Measurements from ENCODE around the gene TNIP3. TPM values are rescaled to one million over a fixed set of nuclear protein-coding genes. Genes with fewer than 3 reads are reported as not detected.

The TNIP3 gene
- total and polyA plus RNA-seq, 9 of the 15 experiments (the other 6 are each of a cell fraction or from before 2014, with no cell fraction given), result 0.14 TPM; not detected in 8

GRCh38 chr4:121126449-121127006 lies 37.6 kb downstream of the TNIP3 start:
- no peak overlapping the region for H3K27ac ChIP-seq (ENCODE audit: extremely low read depth, low read depth, low read length)
- FAIRE-seq (no peak), ATAC-seq (no peak), DNase-seq (ENCODE audit: extremely low read depth in 1 of 4, low spot score in 3 of 4) (no peak)
- no peaks in the 10 kb centered on the region for H3K79me2 ChIP-seq (ENCODE audit: control insufficient read depth, insufficient read depth, low read length)
- WGBS (ENCODE audit: insufficient coverage, low coverage, missing lambda C conversion rate), result 2% methylated on average over 6 of the region's 6 CpGs
- no peak overlapping the region for H2AFZ ChIP-seq (ENCODE audit: low read depth, low read length)
- ChIA-PET POLR2A (no interaction called here), CTCF (ENCODE audit: low intra/inter-chr PET ratio) (no interaction called here)
- intact Hi-C loops (cut with micrococcal nuclease) (no loop called here), in situ Hi-C loops (cut with MboI) (no loop called here)
- H3K9me1 ChIP-seq (ENCODE audit: control insufficient read depth, insufficient read depth, low read length), result no peaks in the 10 kb centered on the region
- no peak overlapping the region for H3K4me2 ChIP-seq (ENCODE audit: insufficient read depth, low read length)
- H3K36me3 ChIP-seq (ENCODE audit: control insufficient read depth, insufficient read depth, low read length), result no peaks in the 10 kb centered on the region
- H3K4me1 ChIP-seq (replicated peaks in 1 of 2; ENCODE audit: control insufficient read depth in 2 of 2, insufficient read depth in 2 of 2, low read length in 2 of 2), result no peaks in the 10 kb centered on the region
- no peaks in the 10 kb centered on the region for H3K27me3 ChIP-seq (ENCODE audit: control insufficient read depth in 2 of 2, insufficient read depth in 2 of 2, low read length in 2 of 2)
- no peaks in the 10 kb centered on the region for H4K20me1 ChIP-seq (replicated peaks; ENCODE audit: control insufficient read depth, insufficient read depth, low read length)
- no peaks in the 10 kb centered on the region for H3K9me3 ChIP-seq (replicated peaks; ENCODE audit: control insufficient read depth, insufficient read depth, low read depth, low read length)
- H3K4me3 ChIP-seq, result no peak overlapping the region
- no TSS peak for BruUV-seq (replicated peaks)
- no peak overlapping the region for H3K9ac ChIP-seq (ENCODE audit: insufficient read depth in 1 of 2, low read depth in 2 of 2, low read length in 2 of 2)
- TF ChIP-seq ZNF318 (IDR thresholded peaks at IDR 0.05; ENCODE audit: borderline replicate concordance in 1 of 2, low read depth in 1 of 2) (no peak), UBTF (IDR thresholded peaks at IDR 0.05; ENCODE audit: borderline replicate concordance in 1 of 2, low read depth in 2 of 2, low read length in 2 of 2) (no peak), HINFP (tag; conservative IDR thresholded peaks at IDR 0.05; ENCODE audit: low read depth) (no peak), CBFB (CRISPR knock-in tag; IDR thresholded peaks at IDR 0.05) (no peak), PRPF4 (IDR thresholded peaks at IDR 0.05; ENCODE audit: insufficient read depth, low read depth, low read length, poor library complexity, severe bottlenecking) (no peak), KLF10 (CRISPR knock-in tag; IDR thresholded peaks at IDR 0.05) (no peak), ZNF217 (CRISPR knock-in tag; IDR thresholded peaks at IDR 0.05) (no peak)

All from K562 (cell line).